H1 (cell line): ENCODE results near the gene EIF1B. TPM values are rescaled to one million over a fixed set of nuclear protein-coding genes. Genes with fewer than 3 reads are reported as not detected.

Experiments
- ATF2 ChIP-seq: IDR thresholded peaks from 2 replicates; pipeline ENCODE4 v1.6.1; 2012; ENCODE audit warnings: low read length, inconsistent platforms
- CHD7 ChIP-seq: fragments of 300-600 bp; sonication (generic); IDR thresholded peaks from 2 replicates; pipeline ENCODE4 v1.7.1; 2012; ENCODE audit warnings: low read length, moderate library complexity, mild to moderate bottlenecking, inconsistent platforms; ENCODE audit not compliant: insufficient replicate concordance
- EGR1 ChIP-seq: IDR thresholded peaks from 2 replicates; pipeline ENCODE4 v1.6.1; 2011; ENCODE audit warnings: low read depth, low read length, borderline replicate concordance
- HDAC2 ChIP-seq, 2 experiments: fragments of 300-600 bp in 1 of 2; sonication (generic) in 1 of 2; IDR thresholded peaks; 2 replicates each; pipeline ENCODE4 v1.6.1; 2011 to 2012; ENCODE audit warnings: low read depth in 2 of 2, low read length in 2 of 2, mild to moderate bottlenecking in 2 of 2, moderate library complexity in 2 of 2, borderline replicate concordance in 1 of 2, inconsistent platforms in 1 of 2
- MAFK ChIP-seq: IDR thresholded peaks from 2 replicates; pipeline ENCODE4 v1.6.1; 2012; ENCODE audit warnings: low read depth, mild to moderate bottlenecking, improper control_type of control experiment, low read length
- PHF8 ChIP-seq: fragments of 200-600 bp; sonication (generic); conservative IDR thresholded peaks from 2 replicates; pipeline ENCODE4 v1.7.1; 2012; ENCODE audit warnings: low read depth, mild to moderate bottlenecking, inconsistent platforms, low read length, moderate library complexity
- POLR2AphosphoS5 ChIP-seq: IDR thresholded peaks from 2 replicates; pipeline ENCODE4 v1.6.1; 2011; ENCODE audit warnings: low read depth, low read length
- SP2 ChIP-seq: IDR thresholded peaks from 2 replicates; pipeline ENCODE4 v1.6.1; 2012; ENCODE audit warnings: mild to moderate bottlenecking, low read length, inconsistent platforms
- TAF1 ChIP-seq: IDR thresholded peaks from 2 replicates; pipeline ENCODE4 v1.6.1; 2011; ENCODE audit warnings: mild to moderate bottlenecking, low read depth, low read length
- polyA plus RNA-seq, 7 experiments: library from polyadenylated mRNA; depleted of rRNA in 3 of 7; stranded (reverse) in 5 of 7; unstranded in 2 of 7; fragments of >200 nt in 5 of 7; fragments of 200-250 nt in 2 of 7; gene quantifications; 1 replicate in 5 of 7; 2 replicates in 1 of 7; 4 replicates in 1 of 7; pipeline versions ENCODE4 v1.2.1 to v1.2.3, GENCODE V29; 2011 to 2013; ENCODE audit warnings: missing spikeins in 2 of 7, mixed read lengths in 2 of 7
- total RNA-seq: library from RNA; stranded (reverse); fragmentation: NEBNext Ultra II Directional; extraction: Animal tissue kit (Norgen Biotek cat#: 25700); gene quantifications from 2 replicates; pipeline ENCODE4 v1.2.1, GENCODE V29; 2021

The EIF1B gene
- total and polyA plus RNA-seq, 2 of the 8 experiments (the other 6 are each of a cell fraction or from before 2014, with no cell fraction given): 42.4 to 115 TPM

GRCh38 chr3:40324621-40325020 lies 15.1 kb downstream of the EIF1B start (continued):
- TF ChIP-seq CHD7: no peak
- no peak for TF ChIP-seq TAF1
- no peak for TF ChIP-seq HDAC2 (IDR thresholded peaks at IDR 0.05; ENCODE audit: borderline replicate concordance in 1 of 2, low read depth in 2 of 2, low read length in 2 of 2)
- TF ChIP-seq MAFK: no peak
- no peak for TF ChIP-seq SP2
- no peak for TF ChIP-seq EGR1
- no peak for TF ChIP-seq PHF8
- TF ChIP-seq ATF2: no peak
- TF ChIP-seq POLR2AphosphoS5: no peak
